GM12874 (cell line): ENCODE results near the gene SF1.

Experiments
- TF ChIP-seq, protein P1 (sequence below): IDR thresholded peaks from 2 replicates; pipeline ENCODE4 v1.5.1; 2011; ENCODE audit warnings: low read depth, mild to moderate bottlenecking, control low read depth, low read length, moderate library complexity; ENCODE audit not compliant: insufficient read depth

SF1 gene

DNA sequence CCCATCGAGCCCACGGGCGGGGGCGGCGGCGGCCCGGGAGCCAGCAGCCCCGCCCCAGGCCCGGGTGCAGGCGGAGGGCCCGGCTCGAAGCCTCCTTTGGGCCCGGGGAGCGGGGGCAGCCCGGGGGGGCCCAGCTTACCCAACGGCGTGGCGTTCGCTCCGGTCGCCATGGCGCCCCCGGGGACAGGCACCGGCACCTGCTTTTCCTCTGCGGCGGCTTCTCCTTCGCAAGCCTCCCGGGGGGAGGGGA, 194 bp downstream of the SF1 start:
- TF ChIP-seq, protein P1, sequence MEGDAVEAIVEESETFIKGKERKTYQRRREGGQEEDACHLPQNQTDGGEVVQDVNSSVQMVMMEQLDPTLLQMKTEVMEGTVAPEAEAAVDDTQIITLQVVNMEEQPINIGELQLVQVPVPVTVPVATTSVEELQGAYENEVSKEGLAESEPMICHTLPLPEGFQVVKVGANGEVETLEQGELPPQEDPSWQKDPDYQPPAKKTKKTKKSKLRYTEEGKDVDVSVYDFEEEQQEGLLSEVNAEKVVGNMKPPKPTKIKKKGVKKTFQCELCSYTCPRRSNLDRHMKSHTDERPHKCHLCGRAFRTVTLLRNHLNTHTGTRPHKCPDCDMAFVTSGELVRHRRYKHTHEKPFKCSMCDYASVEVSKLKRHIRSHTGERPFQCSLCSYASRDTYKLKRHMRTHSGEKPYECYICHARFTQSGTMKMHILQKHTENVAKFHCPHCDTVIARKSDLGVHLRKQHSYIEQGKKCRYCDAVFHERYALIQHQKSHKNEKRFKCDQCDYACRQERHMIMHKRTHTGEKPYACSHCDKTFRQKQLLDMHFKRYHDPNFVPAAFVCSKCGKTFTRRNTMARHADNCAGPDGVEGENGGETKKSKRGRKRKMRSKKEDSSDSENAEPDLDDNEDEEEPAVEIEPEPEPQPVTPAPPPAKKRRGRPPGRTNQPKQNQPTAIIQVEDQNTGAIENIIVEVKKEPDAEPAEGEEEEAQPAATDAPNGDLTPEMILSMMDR, result no peak

DNA sequence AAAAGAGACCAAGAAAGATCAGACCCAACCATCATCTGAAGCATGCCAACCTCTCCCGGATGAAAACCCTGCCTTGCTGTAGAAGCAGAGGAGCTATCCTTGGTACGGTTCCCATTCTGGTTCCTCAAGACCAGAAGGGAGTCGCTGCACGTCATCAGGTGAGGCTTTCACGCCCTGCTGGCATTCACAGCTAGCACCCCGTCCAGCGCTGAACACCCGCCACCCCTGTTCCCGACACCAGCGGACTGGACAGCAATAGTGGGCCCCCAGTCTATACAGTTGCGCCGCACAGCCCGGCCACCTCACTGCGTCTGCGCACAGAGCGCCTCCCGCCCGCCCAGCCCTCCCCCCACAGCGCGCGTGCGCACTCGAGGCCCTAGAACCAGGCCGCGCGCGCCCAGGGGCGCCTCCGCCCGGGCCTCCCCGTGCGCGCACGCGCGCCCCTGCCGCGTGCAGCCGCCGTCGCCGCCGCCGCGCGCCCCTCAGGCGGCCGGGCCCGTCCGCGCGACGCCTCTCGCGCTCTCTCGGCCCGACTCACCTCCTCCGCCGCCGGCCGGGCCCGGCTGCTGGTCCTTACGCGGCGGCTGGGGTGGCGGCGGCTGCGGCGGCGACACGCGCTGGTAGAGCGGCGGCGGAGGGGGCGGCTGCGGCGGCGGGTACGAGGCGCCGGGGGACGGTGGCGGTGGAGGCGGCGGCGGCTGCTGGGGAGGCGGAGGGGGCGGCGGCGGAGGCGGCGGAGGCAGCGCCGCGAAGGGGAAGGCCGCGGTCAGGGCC, 706 bp downstream of the SF1 start:
- TF ChIP-seq, protein P1, result no peak

DNA sequence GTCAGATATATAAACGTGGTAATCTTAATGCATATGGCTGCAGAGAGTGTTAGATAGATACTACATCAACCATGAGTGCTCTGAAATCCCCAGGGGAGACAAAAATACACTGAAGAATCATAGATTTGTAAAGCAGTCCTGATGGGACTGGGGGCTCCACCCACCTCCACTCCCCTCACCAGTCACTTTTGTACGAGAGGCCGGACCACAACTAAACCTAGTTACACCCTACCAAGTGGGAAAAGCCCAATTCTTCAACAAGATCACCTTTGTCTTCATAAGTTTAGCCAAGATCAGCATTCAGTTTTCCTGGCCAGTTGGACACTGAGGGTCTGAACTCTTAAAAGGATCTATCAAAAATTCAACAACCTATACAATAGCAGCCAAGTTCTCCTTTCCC, 1.5 kb downstream of the SF1 start:
- TF ChIP-seq, protein P1, result no peak

DNA sequence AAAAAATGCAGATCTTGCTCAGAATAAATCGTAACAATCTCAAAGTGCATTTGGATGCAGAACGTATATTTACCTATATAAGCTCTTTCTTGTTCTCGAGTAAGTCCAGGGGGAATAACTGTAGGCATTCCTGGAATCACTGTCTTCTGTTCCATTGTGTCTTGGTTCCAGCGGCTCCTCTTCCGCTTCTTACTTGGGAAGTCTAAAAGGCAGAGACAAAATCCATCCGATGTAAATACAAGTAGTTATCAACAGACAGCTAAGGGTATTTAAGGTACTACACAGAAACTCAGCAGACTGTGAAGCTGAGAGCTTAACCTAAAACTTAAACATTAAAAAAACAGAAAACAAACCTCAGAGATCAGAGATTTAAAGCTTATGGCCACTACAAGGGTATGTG, 1.9 kb downstream of the SF1 start:
- TF ChIP-seq, protein P1, result no peak

DNA sequence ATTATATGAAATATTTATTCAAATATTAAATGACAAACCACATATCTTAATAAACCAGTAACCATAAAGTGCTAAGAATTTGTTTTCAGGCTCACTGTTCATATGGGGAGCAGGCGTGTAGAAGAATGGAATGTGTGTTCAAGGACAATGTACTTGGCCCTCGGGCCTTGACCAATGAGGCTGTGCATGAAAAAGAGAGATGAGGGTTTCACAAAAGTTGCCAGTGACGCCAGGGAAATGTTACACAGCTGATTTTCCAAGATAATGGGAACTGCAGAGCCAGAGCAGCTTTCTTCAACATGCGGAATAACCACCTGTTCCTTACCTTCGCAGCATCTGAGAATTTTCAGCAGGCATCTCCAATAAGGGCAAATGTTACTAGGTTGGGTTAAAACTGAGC, 4.2 kb downstream of the SF1 start:
- TF ChIP-seq, protein P1, result no peak

DNA sequence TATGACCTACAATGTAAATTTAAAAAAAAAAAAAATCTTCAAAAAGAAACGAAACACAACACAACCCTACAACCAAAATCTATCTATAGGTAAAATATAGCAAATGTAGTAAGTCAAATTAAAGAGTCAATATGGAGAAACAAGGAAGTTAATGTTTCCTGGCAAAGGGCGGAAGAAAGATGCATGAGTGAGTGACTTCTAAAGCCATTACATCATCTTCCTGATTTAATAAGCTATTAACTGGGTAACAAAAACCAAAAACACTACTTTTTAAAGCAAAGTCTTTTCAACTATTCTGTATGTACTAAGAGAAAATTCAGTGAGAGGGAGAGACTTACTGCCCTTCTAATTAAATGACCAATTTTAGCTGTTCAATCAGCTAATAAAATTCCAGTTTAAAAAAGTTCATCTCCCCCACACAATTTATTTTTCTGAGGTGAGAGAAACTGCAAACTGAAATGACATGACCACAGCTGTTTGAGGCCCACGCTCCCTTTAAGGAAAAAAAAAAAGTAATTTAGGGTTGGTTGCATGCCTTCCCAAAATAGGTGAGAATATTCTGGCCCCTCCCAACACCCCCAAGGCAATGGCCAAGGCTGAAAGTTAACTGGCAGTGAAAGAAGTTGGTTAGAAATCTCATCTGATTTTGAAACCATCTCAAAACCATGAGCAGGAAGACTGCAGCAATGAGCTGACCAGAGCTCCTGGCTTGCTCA, 5.9 kb downstream of the SF1 start:
- TF ChIP-seq, protein P1, result no peak

DNA sequence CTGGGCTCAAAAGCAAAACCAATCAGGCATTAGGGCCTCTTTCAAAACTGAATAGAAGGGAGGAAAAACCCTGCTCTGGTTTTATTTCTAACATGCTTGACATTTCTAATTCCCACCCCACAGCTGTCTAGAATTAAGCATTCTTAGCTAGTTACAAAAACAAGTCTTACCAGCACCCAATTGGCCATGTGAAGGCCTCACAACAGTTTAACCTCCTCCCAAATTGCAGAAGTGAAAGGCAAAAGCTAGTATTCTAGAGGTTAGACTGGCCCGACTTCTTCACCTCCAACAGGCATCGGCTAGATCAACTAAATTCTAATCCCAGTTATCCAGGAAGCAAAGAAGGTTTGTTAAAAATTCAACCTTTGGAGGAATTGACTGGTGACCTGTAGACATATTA, 6.5 kb downstream of the SF1 start:
- TF ChIP-seq, protein P1, result no peak
